ENCODE measurements around the gene DUSP14. TPM values are rescaled to one million over a fixed set of nuclear protein-coding genes. Genes with fewer than 3 reads are reported as not detected.

DUSP14 gene
- total and polyA plus RNA-seq, 10 donors, result 2.6 to 16.3 (median 3.8) TPM

GRCh38 chr17:37478187-37478586, 11.5 kb upstream of the DUSP14 start:
- TF ChIP-seq CTCF (IDR thresholded peaks at IDR 0.05 in 8 of 11, conservative IDR thresholded peaks at IDR 0.05 in 3 of 11) (no peak), POLR2A (IDR thresholded peaks at IDR 0.05) (no peak)
- intact Hi-C loops (cut with DNase I; ENCODE audit: low total_unique reads), result no loop called here
- DNase-seq, result no peak
- no peaks in the 10 kb centered on the region for H3K4me1 ChIP-seq
- no peak overlapping the region for H3K27ac ChIP-seq
- H3K27me3 ChIP-seq (replicated peaks in 1 of 7), result no peaks in the 10 kb centered on the region
- no peak overlapping the region for H3K4me3 ChIP-seq
- 79 to 93% (median 89%) methylated on average over 2 of the region's 2 CpGs for WGBS, 5 donors
- no peaks in the 10 kb centered on the region for H3K9me3 ChIP-seq
- peaks cover 0 to 76% (median 61%) of the 10 kb centered on the region in 6 donors for H3K36me3 ChIP-seq

- H3K9me3 ChIP-seq, result no peaks in the 10 kb centered on the region
- H3K36me3 ChIP-seq, result peaks cover 0 to 68% (median 54%) of the 10 kb centered on the region in 6 donors
- DNase-seq, result no peak
- H3K4me1 ChIP-seq, result no peaks in the 10 kb centered on the region
- H3K27ac ChIP-seq, result no peak overlapping the region
- intact Hi-C loops (cut with DNase I; ENCODE audit: low total_unique reads), result no loop called here
- WGBS, 5 donors, result 94 to 98% (median 97%) methylated on average over 1 of the region's 1 CpG
- H3K4me3 ChIP-seq, result no peak overlapping the region
- no peaks in the 10 kb centered on the region for H3K27me3 ChIP-seq (replicated peaks in 1 of 7)
- no peak for TF ChIP-seq CTCF (IDR thresholded peaks at IDR 0.05 in 8 of 11, conservative IDR thresholded peaks at IDR 0.05 in 3 of 11)
- TF ChIP-seq POLR2AphosphoS5 (IDR thresholded peaks at IDR 0.05), result no peak
- TF ChIP-seq POLR2A (IDR thresholded peaks at IDR 0.05), result no peak
These were observed 10.7 kb upstream of the DUSP14 start for GRCh38 chr17:37479025-37479424.

GRCh38 chr17:37480427-37480826, 9.3 kb upstream of the DUSP14 start:
- 93 to 100% (median 97%) methylated on average over 2 of the region's 2 CpGs for WGBS, 5 donors
- intact Hi-C loops (cut with DNase I; ENCODE audit: low total_unique reads), result no loop called here
- Histone ChIP-seq H3K36me3 (peaks cover 0 to 54% (median 42%) of the 10 kb centered on the region in 6 donors), H3K27me3 (replicated peaks in 1 of 7) (no peaks in the 10 kb centered on the region), H3K4me1 (no peaks in the 10 kb centered on the region), H3K27ac (no peak overlapping the region), H3K9me3 (no peaks in the 10 kb centered on the region), H3K4me3 (no peak overlapping the region)
- TF ChIP-seq CTCF (IDR thresholded peaks at IDR 0.05 in 8 of 11, conservative IDR thresholded peaks at IDR 0.05 in 3 of 11) (no peak), POLR2A (IDR thresholded peaks at IDR 0.05) (no peak), POLR2AphosphoS5 (IDR thresholded peaks at IDR 0.05) (no peak)
- no peak for DNase-seq

- Histone ChIP-seq H3K4me1 (no peaks in the 10 kb centered on the region), H3K4me3 (no peak overlapping the region), H3K27me3 (replicated peaks in 1 of 7) (no peaks in the 10 kb centered on the region), H3K36me3 (peaks cover 0 to 47% (median 35%) of the 10 kb centered on the region in 6 donors), H3K27ac (no peak overlapping the region), H3K9me3 (no peaks in the 10 kb centered on the region)
- WGBS, 5 donors, result 92 to 98% (median 94%) methylated on average over 9 of the region's 9 CpGs
- TF ChIP-seq POLR2AphosphoS5 (IDR thresholded peaks at IDR 0.05), result no peak
- no peak for DNase-seq
- intact Hi-C loops (cut with DNase I; ENCODE audit: low total_unique reads), result no loop called here
These were observed 8.6 kb upstream of the DUSP14 start for GRCh38 chr17:37481001-37481665.

All from spleen (tissue), 11 donors.